DOHH2 (cell line): ENCODE measurements around the gene MYO1H.

Experiments
- H3F3A ChIP-seq: fragments of 200-600 bp; sonication (generic), shearing (Covaris generic); 2 replicates; pipeline ENCODE4 v1.6.0; 2016; ENCODE audit warnings: antibody characterized with exemption, mild to moderate bottlenecking; ENCODE audit not compliant: control insufficient read depth, insufficient read depth
- H3K27ac ChIP-seq: fragments of 200-600 bp; sonication (generic); 2 replicates; pipeline ENCODE4 v1.5.1; 2014; ENCODE audit warnings: low read depth, mild to moderate bottlenecking, low read length, moderate library complexity
- H3K27me3 ChIP-seq: fragments of 200-600 bp; sonication (generic); 2 replicates; pipeline ENCODE4 v1.6.1; 2014; ENCODE audit warnings: mild to moderate bottlenecking, low read length, mixed read lengths; ENCODE audit not compliant: control insufficient read depth
- H3K36me3 ChIP-seq: fragments of 200-600 bp; sonication (generic); 2 replicates; pipeline ENCODE4 v1.6.1; 2014; ENCODE audit warnings: mild to moderate bottlenecking, low read length, moderate library complexity, mixed read lengths; ENCODE audit not compliant: control insufficient read depth
- H3K4me1 ChIP-seq: fragments of 200-600 bp; sonication (generic); 2 replicates; pipeline ENCODE4 v1.6.1; 2014; ENCODE audit warnings: mild to moderate bottlenecking, low read length, mixed read lengths; ENCODE audit not compliant: control insufficient read depth
- H3K4me2 ChIP-seq: fragments of 200-600 bp; sonication (generic); 2 replicates; pipeline ENCODE4 v1.6.0; 2014; ENCODE audit warnings: mild to moderate bottlenecking, low read length, moderate library complexity
- H3K4me3 ChIP-seq: fragments of 200-600 bp; sonication (generic); 2 replicates; pipeline ENCODE4 v1.5.1; 2014; ENCODE audit warnings: mild to moderate bottlenecking, low read length, mixed read lengths
- H3K79me2 ChIP-seq: fragments of 200-600 bp; sonication (generic); 2 replicates; pipeline ENCODE4 v1.6.1; 2014; ENCODE audit warnings: mild to moderate bottlenecking, low read length, mixed read lengths; ENCODE audit not compliant: control insufficient read depth
- H3K9me2 ChIP-seq: fragments of 200-600 bp; sonication (generic); replicated peaks from 2 replicates; pipeline ENCODE4 v1.6.1; 2014; ENCODE audit warnings: mild to moderate bottlenecking, low read length, mixed read lengths; ENCODE audit not compliant: control insufficient read depth
- H3K9me3 ChIP-seq: fragments of 200-600 bp; sonication (generic); 2 replicates; pipeline ENCODE4 v1.6.1; 2014; ENCODE audit warnings: antibody characterized with exemption, low read length, mixed read lengths; ENCODE audit not compliant: control insufficient read depth, insufficient read depth
- H4K20me1 ChIP-seq: fragments of 200-600 bp; sonication (generic); 2 replicates; pipeline ENCODE4 v1.6.0; 2014; ENCODE audit warnings: low read depth, mild to moderate bottlenecking, antibody characterized with exemption, low read length, moderate library complexity; ENCODE audit not compliant: control insufficient read depth, insufficient read depth
- CTCF ChIP-seq: fragments of 200-600 bp; sonication (generic); IDR thresholded peaks from one replicate; pipeline ENCODE4 v1.5.1; 2014; ENCODE audit warnings: antibody characterized with exemption, mild to moderate bottlenecking, low read depth, low read length; ENCODE audit not compliant: poor library complexity, severe bottlenecking
- EZH2phosphoT487 ChIP-seq: fragments of 200-600 bp; sonication (generic); IDR thresholded peaks from 2 replicates; pipeline ENCODE4 v1.6.1; 2017; ENCODE audit warnings: borderline replicate concordance, mild to moderate bottlenecking, antibody characterized with exemption, low read length, moderate library complexity, mixed read lengths

Gene MYO1H

GRCh38 chr12:109346920-109347319 lies 780 bp upstream of the MYO1H start:
- Histone ChIP-seq H3K4me3 (no peak overlapping the region), H3F3A (no peaks in the 10 kb centered on the region), H3K9me2 (no peaks in the 10 kb centered on the region), H4K20me1 (no peaks in the 10 kb centered on the region), H3K4me2 (no peak overlapping the region), H3K79me2 (no peaks in the 10 kb centered on the region), H3K4me1 (no peaks in the 10 kb centered on the region), H3K9me3 (no peaks in the 10 kb centered on the region), H3K36me3 (no peaks in the 10 kb centered on the region), H3K27me3 (peaks cover 3% of the 10 kb centered on the region), H3K27ac (no peak overlapping the region)
- TF ChIP-seq EZH2phosphoT487 (no peak), CTCF (peak; percentile 36)

DNA sequence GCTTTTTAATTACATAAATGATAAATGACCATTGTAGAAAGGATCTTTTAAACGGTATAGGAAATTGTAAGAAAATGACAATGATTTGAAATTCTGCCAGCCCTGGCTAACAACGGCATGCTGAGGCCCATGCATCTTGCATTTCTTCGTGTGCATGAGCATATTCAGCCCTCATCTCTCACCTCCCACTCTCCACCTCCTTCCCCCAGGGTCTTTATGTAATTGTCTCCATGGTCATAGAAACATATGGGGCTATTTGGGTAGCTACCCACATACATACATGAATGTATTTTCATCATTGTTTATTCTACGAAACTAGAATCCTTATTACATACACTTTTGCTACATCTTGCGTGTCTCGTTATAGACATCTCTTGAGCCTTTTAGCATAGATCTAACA lies 4.5 kb downstream of the MYO1H start:
- Histone ChIP-seq H3F3A (no peaks in the 10 kb centered on the region), H4K20me1 (no peaks in the 10 kb centered on the region)
- TF ChIP-seq EZH2phosphoT487 (no peak), CTCF (no peak)

GRCh38 chr12:109356577-109356976 lies 8.9 kb downstream of the MYO1H start:
- no peaks in the 10 kb centered on the region for H3K9me2 ChIP-seq
- no peak overlapping the region for H3K4me3 ChIP-seq
- no peaks in the 10 kb centered on the region for H3K36me3 ChIP-seq
- H4K20me1 ChIP-seq = no peaks in the 10 kb centered on the region
- H3K27ac ChIP-seq = no peak overlapping the region
- H3K4me1 ChIP-seq = no peaks in the 10 kb centered on the region
- H3K9me3 ChIP-seq = no peaks in the 10 kb centered on the region
- peaks cover 33% of the 10 kb centered on the region for H3K27me3 ChIP-seq
- TF ChIP-seq CTCF (no peak), EZH2phosphoT487 (no peak)
- H3K4me2 ChIP-seq = no peak overlapping the region
- H3F3A ChIP-seq = no peaks in the 10 kb centered on the region
- no peaks in the 10 kb centered on the region for H3K79me2 ChIP-seq

More for the DNA sequence above, 4.5 kb downstream of the MYO1H start:
- Histone ChIP-seq H3K9me3 (no peaks in the 10 kb centered on the region), H3K27ac (no peak overlapping the region), H3K4me1 (no peaks in the 10 kb centered on the region), H3K9me2 (no peaks in the 10 kb centered on the region), H3K27me3 (peaks cover 21% of the 10 kb centered on the region), H3K4me3 (no peak overlapping the region), H3K79me2 (no peaks in the 10 kb centered on the region), H3K36me3 (no peaks in the 10 kb centered on the region), H3K4me2 (no peak overlapping the region)

DNA sequence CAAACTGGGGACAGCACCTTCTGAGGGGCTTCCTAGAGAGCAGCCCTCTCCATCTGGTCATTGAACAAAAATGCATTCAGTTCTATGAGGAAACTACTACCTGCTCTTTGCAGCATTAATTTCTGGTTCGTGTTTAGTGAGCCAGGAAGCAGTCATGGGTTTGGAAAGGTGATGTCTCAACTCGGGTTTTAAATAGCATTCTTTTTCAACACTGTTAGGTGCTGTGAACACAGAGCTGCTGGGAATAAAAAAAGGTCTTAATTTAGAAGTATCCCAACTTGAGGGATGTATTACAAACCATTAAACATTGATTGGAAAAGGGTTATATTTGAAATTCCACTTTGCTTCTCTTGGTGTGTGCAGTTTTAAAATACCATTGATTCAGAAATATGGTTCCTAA lies 9.3 kb downstream of the MYO1H start:
- no peaks in the 10 kb centered on the region for H3K36me3 ChIP-seq
- H3K9me2 ChIP-seq = no peaks in the 10 kb centered on the region
- H3K27me3 ChIP-seq = peaks cover 32% of the 10 kb centered on the region
- no peaks in the 10 kb centered on the region for H3K9me3 ChIP-seq
- H3F3A ChIP-seq = no peaks in the 10 kb centered on the region
- H3K4me1 ChIP-seq = no peaks in the 10 kb centered on the region
- H3K4me2 ChIP-seq = no peak overlapping the region
- H3K79me2 ChIP-seq = no peaks in the 10 kb centered on the region
- no peak overlapping the region for H3K4me3 ChIP-seq
- no peak overlapping the region for H3K27ac ChIP-seq
- H4K20me1 ChIP-seq = no peaks in the 10 kb centered on the region
- TF ChIP-seq CTCF = no peak
- TF ChIP-seq EZH2phosphoT487 = no peak
